Prostate gland (tissue), 2 donors: ENCODE data around the gene THSD7A. TPM values are rescaled to one million over a fixed set of nuclear protein-coding genes. Genes with fewer than 3 reads are reported as not detected.
A peak's percentile ranks its signal among the peaks of the same experiment; 100 is the strongest.

Source experiments
- DNase-seq: peaks from one replicate; pipeline ENCODE4 v3.0.0-alpha.2; 2019; ENCODE audit warnings: low spot score
- H3K27ac ChIP-seq, 2 donors: fragments of 200-600 bp; sonication (generic); 2 replicates each; pipeline ENCODE4 v1.5.1; 2017 to 2019
- H3K27me3 ChIP-seq: fragments of 200-600 bp; sonication (generic); replicated peaks from 2 replicates; pipeline ENCODE4 v1.5.1; 2019; ENCODE audit not compliant: insufficient read depth
- H3K36me3 ChIP-seq, 2 donors: fragments of 200-600 bp; sonication (generic); 1 replicate in 1 of 2; 2 replicates in 1 of 2; pipeline versions ENCODE4 v1.5.1 to v1.8.1; 2017 to 2019
- H3K4me1 ChIP-seq: fragments of 200-600 bp; sonication (generic); replicated peaks from 2 replicates; pipeline ENCODE4 v1.5.1; 2019
- H3K4me3 ChIP-seq, 2 donors: fragments of 200-600 bp; sonication (generic); 2 replicates each; pipeline ENCODE4 v1.5.1; 2017 to 2019
- H3K9me3 ChIP-seq: fragments of 200-600 bp; sonication (generic); 2 replicates; pipeline ENCODE4 v1.5.1; 2017
- POLR2A ChIP-seq: fragments of 450-650 bp; IDR thresholded peaks from one replicate; pipeline ENCODE4 v1.6.1; 2016; ENCODE audit warnings: antibody characterized with exemption, mild to moderate bottlenecking
- POLR2AphosphoS5 ChIP-seq: sonication (generic); formaldehyde crosslinking; IDR thresholded peaks from one replicate; pipeline ENCODE4 v1.6.1; 2017; ENCODE audit warnings: antibody characterized with exemption
- WGBS: methylation state at CpG from one replicate; pipeline ENCODE4 v1.1.5; 2018; 5-methylcytosine and 5-hydroxymethylcytosine counted together
- intact Hi-C: fragments of 100-400 bp; cut with DNase I; formaldehyde crosslinking; loops from one replicate; pipeline ENCODE4 v1.14.2; 2022
- total RNA-seq, 2 donors: library from RNA; depleted of rRNA; stranded (reverse); fragments of >200 nt; gene quantifications; one replicate each; pipeline ENCODE4 v1.1.0, GENCODE V29; 2016
- TF ChIP-seq, protein P1 (sequence below), 4 experiments: fragments of 200-600 bp in 2 of 4; fragments of 450-650 bp in 2 of 4; sonication (generic) in 2 of 4; IDR thresholded peaks; 1 replicate in 3 of 4; 2 replicates in 1 of 4; pipeline ENCODE4 v1.5.1; 2016 to 2019; ENCODE audit warnings: antibody characterized with exemption in 4 of 4, mild to moderate bottlenecking in 2 of 4, moderate library complexity in 2 of 4

Gene THSD7A, protein sequence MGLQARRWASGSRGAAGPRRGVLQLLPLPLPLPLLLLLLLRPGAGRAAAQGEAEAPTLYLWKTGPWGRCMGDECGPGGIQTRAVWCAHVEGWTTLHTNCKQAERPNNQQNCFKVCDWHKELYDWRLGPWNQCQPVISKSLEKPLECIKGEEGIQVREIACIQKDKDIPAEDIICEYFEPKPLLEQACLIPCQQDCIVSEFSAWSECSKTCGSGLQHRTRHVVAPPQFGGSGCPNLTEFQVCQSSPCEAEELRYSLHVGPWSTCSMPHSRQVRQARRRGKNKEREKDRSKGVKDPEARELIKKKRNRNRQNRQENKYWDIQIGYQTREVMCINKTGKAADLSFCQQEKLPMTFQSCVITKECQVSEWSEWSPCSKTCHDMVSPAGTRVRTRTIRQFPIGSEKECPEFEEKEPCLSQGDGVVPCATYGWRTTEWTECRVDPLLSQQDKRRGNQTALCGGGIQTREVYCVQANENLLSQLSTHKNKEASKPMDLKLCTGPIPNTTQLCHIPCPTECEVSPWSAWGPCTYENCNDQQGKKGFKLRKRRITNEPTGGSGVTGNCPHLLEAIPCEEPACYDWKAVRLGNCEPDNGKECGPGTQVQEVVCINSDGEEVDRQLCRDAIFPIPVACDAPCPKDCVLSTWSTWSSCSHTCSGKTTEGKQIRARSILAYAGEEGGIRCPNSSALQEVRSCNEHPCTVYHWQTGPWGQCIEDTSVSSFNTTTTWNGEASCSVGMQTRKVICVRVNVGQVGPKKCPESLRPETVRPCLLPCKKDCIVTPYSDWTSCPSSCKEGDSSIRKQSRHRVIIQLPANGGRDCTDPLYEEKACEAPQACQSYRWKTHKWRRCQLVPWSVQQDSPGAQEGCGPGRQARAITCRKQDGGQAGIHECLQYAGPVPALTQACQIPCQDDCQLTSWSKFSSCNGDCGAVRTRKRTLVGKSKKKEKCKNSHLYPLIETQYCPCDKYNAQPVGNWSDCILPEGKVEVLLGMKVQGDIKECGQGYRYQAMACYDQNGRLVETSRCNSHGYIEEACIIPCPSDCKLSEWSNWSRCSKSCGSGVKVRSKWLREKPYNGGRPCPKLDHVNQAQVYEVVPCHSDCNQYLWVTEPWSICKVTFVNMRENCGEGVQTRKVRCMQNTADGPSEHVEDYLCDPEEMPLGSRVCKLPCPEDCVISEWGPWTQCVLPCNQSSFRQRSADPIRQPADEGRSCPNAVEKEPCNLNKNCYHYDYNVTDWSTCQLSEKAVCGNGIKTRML (N-terminal part only)
- 1 to 10 TPM; 3.1 to 9.9 TPM for total RNA-seq

DNA sequence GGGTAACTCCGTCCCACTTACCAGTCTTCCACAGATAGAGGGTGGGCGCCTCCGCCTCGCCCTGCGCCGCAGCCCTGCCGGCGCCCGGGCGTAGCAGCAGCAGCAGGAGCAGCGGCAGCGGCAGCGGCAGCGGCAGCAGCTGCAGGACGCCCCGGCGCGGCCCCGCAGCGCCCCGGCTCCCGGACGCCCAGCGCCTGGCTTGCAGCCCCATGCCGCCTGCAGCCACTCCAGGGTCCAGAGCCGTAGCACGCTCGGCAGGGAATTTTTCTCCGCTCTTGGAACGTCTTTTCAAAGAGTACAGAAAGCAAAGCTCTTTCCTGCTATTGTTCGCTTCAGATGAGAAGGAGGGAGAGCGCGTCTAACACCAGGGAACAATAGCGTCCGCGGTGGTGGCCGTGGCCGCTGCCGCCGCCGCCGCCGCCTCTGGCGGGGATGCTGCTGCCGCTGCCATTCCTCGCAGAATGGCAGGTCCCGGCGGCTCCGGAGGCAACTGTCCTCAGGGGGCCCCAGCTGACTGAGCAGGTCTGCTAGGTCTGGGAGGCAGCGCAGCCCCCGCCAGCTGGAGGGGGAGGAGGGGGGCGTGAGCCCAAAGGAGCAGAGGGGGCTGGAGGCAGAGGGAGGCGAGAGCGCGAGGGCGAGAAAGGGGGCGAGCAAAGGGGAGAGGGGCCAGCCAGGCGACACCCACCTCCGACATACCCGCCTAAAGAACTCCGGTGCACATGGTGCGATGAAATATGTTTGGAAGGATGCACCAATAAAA is at the start of gene THSD7A:
Gene THSD7A (minus strand): TSS at position 463 of the 760 bp plus-strand sequence. CDS start 252 bp downstream, at position 211.
- WGBS, result 2% methylated on average over 59 of the region's 62 CpGs
- Histone ChIP-seq H3K36me3 (no peaks in the 10 kb centered on the region), H3K9me3 (no peaks in the 10 kb centered on the region), H3K4me1 (no peaks in the 10 kb centered on the region), H3K27ac (peak within 1 kb of the TSS; percentile 60 to 62), H3K4me3 (peak within 1 kb of the TSS; percentile 37 to 41), H3K27me3 (no peaks in the 10 kb centered on the region)
- TF ChIP-seq POLR2AphosphoS5, result no peak
- TF ChIP-seq, protein P1, sequence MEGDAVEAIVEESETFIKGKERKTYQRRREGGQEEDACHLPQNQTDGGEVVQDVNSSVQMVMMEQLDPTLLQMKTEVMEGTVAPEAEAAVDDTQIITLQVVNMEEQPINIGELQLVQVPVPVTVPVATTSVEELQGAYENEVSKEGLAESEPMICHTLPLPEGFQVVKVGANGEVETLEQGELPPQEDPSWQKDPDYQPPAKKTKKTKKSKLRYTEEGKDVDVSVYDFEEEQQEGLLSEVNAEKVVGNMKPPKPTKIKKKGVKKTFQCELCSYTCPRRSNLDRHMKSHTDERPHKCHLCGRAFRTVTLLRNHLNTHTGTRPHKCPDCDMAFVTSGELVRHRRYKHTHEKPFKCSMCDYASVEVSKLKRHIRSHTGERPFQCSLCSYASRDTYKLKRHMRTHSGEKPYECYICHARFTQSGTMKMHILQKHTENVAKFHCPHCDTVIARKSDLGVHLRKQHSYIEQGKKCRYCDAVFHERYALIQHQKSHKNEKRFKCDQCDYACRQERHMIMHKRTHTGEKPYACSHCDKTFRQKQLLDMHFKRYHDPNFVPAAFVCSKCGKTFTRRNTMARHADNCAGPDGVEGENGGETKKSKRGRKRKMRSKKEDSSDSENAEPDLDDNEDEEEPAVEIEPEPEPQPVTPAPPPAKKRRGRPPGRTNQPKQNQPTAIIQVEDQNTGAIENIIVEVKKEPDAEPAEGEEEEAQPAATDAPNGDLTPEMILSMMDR (IDR thresholded peaks at IDR 0.05), result peak in 1 of 4 experiments; percentile 17
- intact Hi-C loops, result loop anchor here (5.0 to 10.0 kb wide), 4 partner anchors 107 to 490 kb away; partner anchors contain the start of gene TMEM106B
- no peak for DNase-seq

DNA sequence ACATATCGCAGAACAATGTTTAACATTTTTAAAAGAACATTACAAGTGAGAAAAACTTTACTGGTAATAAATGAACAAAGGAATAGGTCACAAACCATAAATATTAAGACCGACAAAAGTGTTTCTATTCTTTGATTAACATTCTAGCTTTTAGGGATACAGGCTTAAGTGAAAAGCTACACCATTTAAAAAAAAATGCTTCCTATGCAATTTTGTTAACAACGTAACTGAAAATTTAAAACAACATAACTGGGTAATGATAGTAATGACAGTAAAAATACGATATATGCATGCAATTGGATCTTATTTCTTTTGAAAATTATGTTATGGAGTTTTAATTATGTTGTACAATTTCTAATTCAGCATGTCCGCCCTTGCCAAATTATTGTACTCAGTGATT is 49.7 kb upstream of the THSD7A start:
- no peak overlapping the region for H3K4me3 ChIP-seq
- no peak for DNase-seq
- TF ChIP-seq POLR2AphosphoS5 (no peak), POLR2A (no peak)
- TF ChIP-seq, protein P1 (IDR thresholded peaks at IDR 0.05), result no peak
- no peaks in the 10 kb centered on the region for H3K4me1 ChIP-seq
- no peaks in the 10 kb centered on the region for H3K9me3 ChIP-seq
- no peaks in the 10 kb centered on the region for H3K36me3 ChIP-seq
- WGBS, result 89% methylated on average over 5 of the region's 5 CpGs
- H3K27me3 ChIP-seq, result no peaks in the 10 kb centered on the region
- H3K27ac ChIP-seq, result no peak overlapping the region
- intact Hi-C loops, result no loop called here

DNA sequence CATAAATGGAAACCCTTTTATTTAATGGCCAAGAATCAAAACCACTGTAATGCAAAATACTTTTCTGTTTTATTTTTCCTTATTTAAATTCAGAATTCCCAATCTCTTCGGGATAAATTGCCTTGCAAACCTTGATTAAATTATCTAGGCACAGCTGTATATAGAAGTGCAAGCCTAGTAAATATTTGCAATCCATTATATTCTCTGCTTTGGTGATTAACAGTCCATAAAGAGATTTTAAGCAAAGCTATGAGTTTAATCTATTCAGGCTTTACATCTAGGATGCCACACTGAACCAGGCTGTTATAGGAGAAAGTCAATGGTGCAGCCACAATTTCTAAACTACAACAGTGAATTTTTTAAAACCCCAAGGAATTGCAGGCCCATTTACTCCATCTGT is 43.6 kb upstream of the THSD7A start:
- no peak overlapping the region for H3K4me3 ChIP-seq
- H3K36me3 ChIP-seq, result no peaks in the 10 kb centered on the region
- no peaks in the 10 kb centered on the region for H3K4me1 ChIP-seq
- intact Hi-C loops, result no loop called here
- H3K9me3 ChIP-seq, result no peaks in the 10 kb centered on the region
- no peaks in the 10 kb centered on the region for H3K27me3 ChIP-seq
- TF ChIP-seq POLR2A (no peak), POLR2AphosphoS5 (no peak)
- TF ChIP-seq, protein P1 (IDR thresholded peaks at IDR 0.05), result no peak
- no peak for DNase-seq
- 44% methylated on average over 1 of the region's 1 CpG for WGBS
- H3K27ac ChIP-seq, result no peak overlapping the region

DNA sequence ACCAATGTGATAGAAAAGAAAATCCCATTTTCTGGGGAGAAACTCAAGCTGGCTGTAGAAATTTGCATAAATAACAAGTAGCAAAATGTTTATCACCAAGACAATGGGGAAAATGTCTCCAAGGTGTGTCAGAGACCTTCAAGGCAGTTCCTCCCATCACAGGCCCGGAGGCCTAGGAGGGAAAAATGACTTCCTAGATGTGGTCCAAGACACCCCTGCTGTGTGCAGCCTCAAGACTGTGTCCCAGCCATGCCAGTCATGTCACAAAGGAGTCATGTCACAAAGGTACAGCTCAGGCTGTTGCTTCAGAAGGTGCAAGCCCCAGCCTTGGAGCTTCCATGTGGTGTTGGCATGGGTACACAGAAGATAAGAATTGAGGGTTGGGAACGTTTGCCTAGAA is 33.7 kb upstream of the THSD7A start:
- WGBS, result 83% methylated on average over 2 of the region's 2 CpGs
- TF ChIP-seq POLR2A, result no peak
- no peak for TF ChIP-seq POLR2AphosphoS5
- TF ChIP-seq, protein P1 (IDR thresholded peaks at IDR 0.05), result no peak

More for the DNA sequence above, 33.7 kb upstream of the THSD7A start:
- Histone ChIP-seq H3K9me3 (no peaks in the 10 kb centered on the region), H3K36me3 (no peaks in the 10 kb centered on the region), H3K4me1 (no peaks in the 10 kb centered on the region), H3K27ac (no peak overlapping the region), H3K4me3 (no peak overlapping the region), H3K27me3 (no peaks in the 10 kb centered on the region)
- no peak for DNase-seq
- intact Hi-C loops, result no loop called here
